Ureter (tissue), 1 donor: ENCODE measurements around the gene SLC41A1. TPM values are rescaled to one million over a fixed set of nuclear protein-coding genes. Genes with fewer than 3 reads are reported as not detected.

Experiments used
- DNase-seq: peaks from one replicate; pipeline ENCODE4 v3.0.0-alpha.2; 2020; ENCODE audit warnings: low spot score
- total RNA-seq: library from RNA; stranded (reverse); gene quantifications from one replicate; pipeline ENCODE4 v1.2.4, GENCODE V29; 2023
- donor health status: DM: yes; HTN: yes; CAD: no.

Gene SLC41A1
- total RNA-seq, 1 donor from 2014 or later: 27.4 TPM

GRCh38 chr1:205754857-205755256 lies 58.1 kb downstream of the SLC41A1 start:
- no peak for DNase-seq

GRCh38 chr1:205751036-205751651 lies 61.9 kb downstream of the SLC41A1 start:
- DNase-seq: no peak

GRCh38 chr1:205750138-205751035 lies 62.6 kb downstream of the SLC41A1 start, which contains the start of gene NUCKS1:
TSS of gene NUCKS1 (minus strand) at chr1:205750182. CDS start at chr1:205749973, 209 bp downstream.
- peak; percentile 99 for DNase-seq

GRCh38 chr1:205749234-205750137 lies 63.5 kb downstream of the SLC41A1 start:
- peak; percentile 94 for DNase-seq

GRCh38 chr1:205748403-205749233 lies 64.4 kb downstream of the SLC41A1 start:
- DNase-seq: no peak

- DNase-seq: no peak
These were observed 66.1 kb downstream of the SLC41A1 start for GRCh38 chr1:205746757-205747412.

DNA sequence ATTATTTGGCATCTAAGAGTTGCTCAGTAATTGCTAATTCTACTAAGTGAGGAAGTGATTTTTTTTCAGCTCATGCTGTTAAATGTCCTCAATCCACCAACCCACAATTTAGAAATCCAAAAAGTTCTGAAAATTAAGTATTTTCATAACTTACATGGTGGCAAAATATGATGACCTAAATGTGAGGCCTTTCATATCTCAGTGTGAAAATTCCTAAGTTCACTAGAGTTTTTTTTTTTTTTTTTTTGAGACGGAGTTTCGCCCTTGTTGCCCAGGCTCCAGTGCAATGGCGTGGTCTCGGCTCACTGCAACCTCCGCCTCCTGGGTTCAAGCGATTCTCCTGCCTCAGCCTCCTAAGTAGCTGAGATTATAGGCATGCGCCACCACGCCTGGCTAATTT lies 68.6 kb downstream of the SLC41A1 start:
- DNase-seq: no peak

DNA sequence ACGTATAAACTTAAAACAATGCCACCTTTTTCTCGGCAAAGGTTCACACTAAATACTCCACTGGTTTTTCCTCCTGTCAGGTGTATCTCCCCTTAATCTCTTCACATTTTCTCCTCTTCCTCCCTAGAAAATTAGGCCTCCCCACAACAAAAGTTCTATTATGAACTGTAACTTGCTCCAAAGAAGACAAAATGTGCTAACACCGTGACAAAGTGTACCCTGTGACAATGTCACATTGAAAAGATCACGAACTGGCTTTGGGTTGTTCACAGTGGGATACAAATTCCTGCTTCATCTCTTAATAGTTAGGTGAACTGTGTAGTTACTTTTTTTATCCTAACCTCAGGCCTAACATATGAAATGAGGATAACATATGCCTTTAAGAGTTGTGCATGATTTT lies 69.0 kb downstream of the SLC41A1 start:
- no peak for DNase-seq

DNA sequence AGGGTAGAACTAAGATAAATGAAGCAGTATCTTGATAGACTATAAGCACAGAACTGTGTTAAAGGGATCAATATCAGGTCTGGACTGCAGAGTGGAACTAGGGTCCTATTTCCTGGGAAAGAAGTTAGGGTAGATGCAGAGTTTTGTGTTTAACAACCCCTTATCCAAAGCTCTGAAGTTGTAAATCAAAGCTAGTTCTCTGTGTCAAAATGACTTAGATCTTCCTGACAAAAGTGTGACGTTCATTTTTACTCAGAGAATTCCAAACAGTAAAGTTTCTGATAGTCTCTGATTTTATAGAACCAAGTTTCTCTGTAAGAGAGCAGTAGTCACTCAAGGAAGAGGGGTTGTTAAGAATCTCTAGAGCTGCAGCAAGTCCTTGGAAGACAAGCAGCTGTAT lies 71.3 kb downstream of the SLC41A1 start:
- DNase-seq: no peak

GRCh38 chr1:205739348-205740160 lies 73.4 kb downstream of the SLC41A1 start:
- no peak for DNase-seq

Other genes starting within 250 kb of the SLC41A1 start
- gene ELK4, start 181.2 kb downstream of the SLC41A1 start, total RNA-seq: 88.7 TPM
- 3.7 TPM for gene SLC45A3, start 132.7 kb downstream of the SLC41A1 start, total RNA-seq
- 189 TPM for gene NUCKS1, start 63.0 kb downstream of the SLC41A1 start, total RNA-seq
- 19.2 TPM for gene RAB29, start 37.7 kb downstream of the SLC41A1 start, total RNA-seq
- 23.7 TPM for gene PM20D1, start 36.9 kb upstream of the SLC41A1 start, total RNA-seq
- 0.13 TPM for gene SLC26A9, start 130.3 kb upstream of the SLC41A1 start, total RNA-seq
- 11.7 TPM for gene RAB7B, start 190.2 kb upstream of the SLC41A1 start, total RNA-seq
- 25.3 TPM for gene CTSE, start 210.7 kb upstream of the SLC41A1 start, total RNA-seq
- gene RHEX, start 240.0 kb upstream of the SLC41A1 start, total RNA-seq: 27.1 TPM